ENCODE data around the gene CACNA2D3. TPM values are rescaled to one million over a fixed set of nuclear protein-coding genes. Genes with fewer than 3 reads are reported as not detected.

Gene CACNA2D3
- polyA plus RNA-seq, 1 donor (not counting 4 experiments of a cell fraction or from before 2014, with no cell fraction given) = 0.08 TPM

DNA sequence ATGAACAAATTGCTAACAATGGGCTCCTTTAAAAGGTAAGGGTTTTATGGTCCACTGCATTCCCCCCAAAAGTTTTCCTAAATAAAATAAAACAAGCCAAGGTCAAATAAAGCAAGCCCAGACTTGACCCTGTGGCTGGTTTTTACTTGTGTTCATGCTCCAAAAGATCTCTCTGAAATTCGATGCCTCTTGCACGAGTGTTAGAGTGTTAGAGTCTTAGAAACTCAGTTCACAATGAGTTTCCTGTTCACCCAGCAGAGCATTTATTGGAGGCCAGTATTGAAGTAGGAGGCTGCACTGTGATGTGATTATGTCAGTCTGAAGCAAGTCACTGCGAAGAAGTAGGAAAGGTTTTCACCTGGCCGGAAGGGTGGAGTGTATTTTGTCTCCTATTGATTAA is 865.4 kb downstream of the CACNA2D3 start:
- no peak overlapping the region for H3K4me2 ChIP-seq (ENCODE audit: control insufficient read depth, extremely low read depth, insufficient read depth, low read depth, low read length)
- H3K9me1 ChIP-seq (ENCODE audit: control insufficient read depth, extremely low read depth, insufficient read depth, low read length) = no peaks in the 10 kb centered on the region
- no peaks in the 10 kb centered on the region for H3K27me3 ChIP-seq (ENCODE audit: control insufficient read depth, extremely low read depth, insufficient read depth, low read length)
- no peak for TF ChIP-seq CTCF (optimal IDR thresholded peaks at IDR 0.05 in 1 of 3, IDR thresholded peaks at IDR 0.05 in 1 of 3, conservative IDR thresholded peaks at IDR 0.05 in 1 of 3; ENCODE audit: extremely low read depth in 1 of 3, insufficient read depth in 2 of 3, low read length in 3 of 3)
- TF ChIP-seq EZH2 (IDR thresholded peaks at IDR 0.05; ENCODE audit: low read length) = no peak
- no peak overlapping the region for H2AFZ ChIP-seq (ENCODE audit: control insufficient read depth, low read length)
- no peak overlapping the region for H3K27ac ChIP-seq (ENCODE audit: control insufficient read depth, insufficient read depth, low read length)
- no peaks in the 10 kb centered on the region for H3K36me3 ChIP-seq (ENCODE audit: control insufficient read depth in 2 of 2, extremely low read depth in 1 of 2, insufficient read depth in 2 of 2, low read length in 2 of 2)
- no peak for DNase-seq (ENCODE audit: low read depth, low spot score)
- dilution Hi-C loops (cut with MboI; ENCODE audit: extremely low pct_ligation_motif_present, low sequenced_read_pairs) = no loop called here
- no peak for FAIRE-seq
- no peak overlapping the region for H3K9ac ChIP-seq (ENCODE audit: control insufficient read depth, extremely low read depth, insufficient read depth, low read length)
- no peaks in the 10 kb centered on the region for H4K20me1 ChIP-seq (ENCODE audit: control insufficient read depth, extremely low read depth, insufficient read depth, low read length)
- no peaks in the 10 kb centered on the region for H3K79me2 ChIP-seq (ENCODE audit: control insufficient read depth, insufficient read depth, low read length)
- H3K4me3 ChIP-seq (ENCODE audit: control insufficient read depth in 2 of 3, extremely low read depth in 1 of 3, insufficient read depth in 2 of 3, low read depth in 1 of 3, low read length in 3 of 3) = no peak overlapping the region
- no peaks in the 10 kb centered on the region for H3K9me3 ChIP-seq (ENCODE audit: control insufficient read depth, low read depth, low read length)
- H3K4me1 ChIP-seq (ENCODE audit: control insufficient read depth, extremely low read depth, insufficient read depth, low read length) = peaks cover 3% of the 10 kb centered on the region

- no peak for FAIRE-seq
- H3K79me2 ChIP-seq (ENCODE audit: control insufficient read depth, insufficient read depth, low read length) = no peaks in the 10 kb centered on the region
- no peaks in the 10 kb centered on the region for H3K9me3 ChIP-seq (ENCODE audit: control insufficient read depth, low read depth, low read length)
- H3K27ac ChIP-seq (ENCODE audit: control insufficient read depth, insufficient read depth, low read length) = no peak overlapping the region
- TF ChIP-seq CTCF (optimal IDR thresholded peaks at IDR 0.05 in 1 of 3, IDR thresholded peaks at IDR 0.05 in 1 of 3, conservative IDR thresholded peaks at IDR 0.05 in 1 of 3; ENCODE audit: extremely low read depth in 1 of 3, insufficient read depth in 2 of 3, low read length in 3 of 3) (no peak), EZH2 (IDR thresholded peaks at IDR 0.05; ENCODE audit: low read length) (no peak)
- no peak overlapping the region for H3K4me2 ChIP-seq (ENCODE audit: control insufficient read depth, extremely low read depth, insufficient read depth, low read depth, low read length)
- no peak for DNase-seq (ENCODE audit: low read depth, low spot score)
- H3K4me3 ChIP-seq (ENCODE audit: control insufficient read depth in 2 of 3, extremely low read depth in 1 of 3, insufficient read depth in 2 of 3, low read depth in 1 of 3, low read length in 3 of 3) = no peak overlapping the region
- H3K4me1 ChIP-seq (ENCODE audit: control insufficient read depth, extremely low read depth, insufficient read depth, low read length) = peaks cover 3% of the 10 kb centered on the region
- dilution Hi-C loops (cut with MboI; ENCODE audit: extremely low pct_ligation_motif_present, low sequenced_read_pairs) = no loop called here
- no peaks in the 10 kb centered on the region for H3K9me1 ChIP-seq (ENCODE audit: control insufficient read depth, extremely low read depth, insufficient read depth, low read length)
- H4K20me1 ChIP-seq (ENCODE audit: control insufficient read depth, extremely low read depth, insufficient read depth, low read length) = no peaks in the 10 kb centered on the region
- H3K9ac ChIP-seq (ENCODE audit: control insufficient read depth, extremely low read depth, insufficient read depth, low read length) = no peak overlapping the region
- no peaks in the 10 kb centered on the region for H3K27me3 ChIP-seq (ENCODE audit: control insufficient read depth, extremely low read depth, insufficient read depth, low read length)
- no peaks in the 10 kb centered on the region for H3K36me3 ChIP-seq (ENCODE audit: control insufficient read depth in 2 of 2, extremely low read depth in 1 of 2, insufficient read depth in 2 of 2, low read length in 2 of 2)
- no peak overlapping the region for H2AFZ ChIP-seq (ENCODE audit: control insufficient read depth, low read length)
Measured at GRCh38 chr3:54988302-54988837, 866.0 kb downstream of the CACNA2D3 start.
